ENCODE results near the gene LZTFL1.
"Not testable (repeated sequence)": the region's sequence is repeated elsewhere in the genome, so short reads cannot be mapped to it uniquely, and the experiment has no call there.

The LZTFL1 gene

GRCh38 chr3:45865563-45865962, 23.6 kb upstream of the LZTFL1 start:
- DNase-seq: no peak

- no peak for DNase-seq
Measured at GRCh38 chr3:45864760-45865519, 23.0 kb upstream of the LZTFL1 start.

DNA sequence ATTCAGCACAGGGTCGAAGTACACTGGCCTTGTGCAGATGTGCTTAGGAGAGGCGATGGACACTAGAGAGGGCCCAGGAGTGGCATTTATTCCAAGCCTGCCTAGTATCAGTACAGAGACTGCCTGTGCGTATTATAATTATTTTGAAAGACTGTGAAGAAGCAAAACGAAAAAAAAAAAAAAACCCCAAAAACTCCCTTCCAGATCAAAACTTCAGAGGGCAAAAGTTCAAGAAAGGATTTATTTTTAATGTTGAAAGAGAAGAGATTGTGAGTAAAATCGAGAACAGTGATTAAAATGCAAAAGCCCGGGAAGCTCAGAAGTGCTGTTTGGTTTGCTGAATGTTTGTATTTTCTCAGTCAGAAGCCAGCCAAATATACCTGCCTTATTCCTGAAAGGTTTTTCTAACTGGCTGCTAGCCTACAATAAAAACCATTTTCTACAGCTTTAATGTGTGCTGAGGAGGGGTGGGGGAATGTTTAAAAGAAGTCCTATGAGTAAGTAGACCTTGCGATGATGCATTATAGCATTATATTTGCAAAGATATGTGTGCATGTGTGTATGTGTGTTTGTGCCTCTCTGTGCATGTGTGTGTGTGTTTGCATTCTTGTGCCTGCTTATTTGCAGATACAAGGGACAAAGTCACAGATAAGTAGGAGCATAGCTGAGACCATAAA, 19.3 kb upstream of the LZTFL1 start:
- no peak for DNase-seq

GRCh38 chr3:45860481-45860880, 18.6 kb upstream of the LZTFL1 start:
- DNase-seq: no peak

DNA sequence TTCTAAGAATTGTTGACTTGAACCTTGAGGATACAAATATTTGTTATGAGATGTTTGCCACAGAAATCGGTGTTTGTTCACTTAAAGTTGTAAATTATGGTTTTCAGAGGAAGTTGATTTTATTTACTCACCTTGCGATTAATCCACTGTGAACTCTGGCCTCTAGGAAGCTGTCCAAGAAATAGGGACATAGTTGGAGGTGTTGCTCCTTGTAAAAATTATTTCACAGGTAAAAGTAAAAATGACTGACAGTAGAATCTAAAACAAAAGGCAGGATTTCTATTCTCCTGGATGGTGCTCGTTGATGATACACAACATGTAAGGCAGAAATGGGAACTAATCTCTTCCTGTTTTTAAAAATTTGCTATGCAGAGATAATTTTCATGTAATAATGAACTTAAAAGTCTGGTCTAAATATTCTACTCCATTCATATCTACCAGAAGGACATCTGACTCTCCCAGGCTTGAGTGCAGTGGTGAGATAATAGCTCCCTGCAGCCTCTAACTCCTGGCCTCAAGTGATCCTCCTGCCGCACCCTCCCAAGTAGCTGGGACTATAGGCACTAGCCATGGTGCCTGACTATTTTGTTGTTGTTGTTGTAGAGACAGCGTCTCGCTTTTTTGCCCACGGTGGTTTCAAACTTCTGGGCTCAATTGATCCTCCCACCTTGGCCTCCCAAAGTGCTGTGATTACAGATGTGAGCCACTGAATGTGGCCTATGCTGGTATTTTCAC, 17.1 kb upstream of the LZTFL1 start:
- no peak for DNase-seq

GRCh38 chr3:45857024-45857423, 15.1 kb upstream of the LZTFL1 start:
- not testable (repeated sequence) for DNase-seq

DNA sequence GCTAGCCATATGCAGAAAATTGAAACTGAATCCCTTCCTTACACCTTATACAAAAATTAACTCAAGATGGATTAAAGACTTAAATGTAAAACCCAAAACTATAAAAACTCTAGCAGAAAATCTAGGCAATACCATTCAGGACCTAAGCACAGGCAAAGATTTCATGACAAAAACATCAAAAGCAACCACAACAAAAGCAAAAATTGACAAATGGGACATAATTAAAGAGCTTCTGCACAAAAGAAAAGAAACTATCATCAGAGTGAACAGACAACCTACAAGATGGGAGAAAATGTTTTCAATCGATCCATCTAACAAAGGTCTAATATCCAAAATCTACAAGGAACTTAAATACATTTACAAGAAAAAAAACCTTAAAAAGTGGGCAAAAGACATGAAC, 14.4 kb upstream of the LZTFL1 start:
- DNase-seq: not testable (repeated sequence)

GRCh38 chr3:45852828-45853227, 10.9 kb upstream of the LZTFL1 start:
- DNase-seq: no peak

DNA sequence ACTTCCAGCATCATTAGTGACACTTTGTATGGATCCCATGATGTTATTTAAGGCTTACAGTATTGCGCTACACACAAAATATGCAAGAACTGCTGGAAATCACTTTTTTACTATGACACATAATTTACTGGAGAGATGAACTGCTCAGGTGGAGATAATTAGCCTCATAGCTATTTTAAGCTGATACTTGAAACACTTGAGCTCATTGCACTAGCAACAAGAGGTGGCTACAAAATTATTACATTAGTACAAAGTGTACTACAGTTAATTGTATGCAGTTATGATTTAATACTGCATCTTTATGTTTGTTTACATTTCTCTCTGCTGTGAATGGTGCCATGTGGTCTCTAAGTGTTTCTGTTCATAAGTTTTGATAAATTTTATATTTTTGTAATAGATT, 6.5 kb upstream of the LZTFL1 start:
- peak in 1 of 51 donors; percentile 12 for DNase-seq

- no peak for DNase-seq
Measured at GRCh38 chr3:45844616-45845015, 2.7 kb upstream of the LZTFL1 start.

GRCh38 chr3:45842851-45843625, 1.1 kb upstream of the LZTFL1 start:
- no peak for DNase-seq

- DNase-seq: peak in 3 of 51 donors; percentile 4 to 41 (median 12)
Measured at GRCh38 chr3:45841420-45841756, 531 bp downstream of the LZTFL1 start.

GRCh38 chr3:45838466-45838865, 3.5 kb downstream of the LZTFL1 start:
- DNase-seq: no peak

GRCh38 chr3:45832699-45833098, 9.2 kb downstream of the LZTFL1 start:
- DNase-seq: no peak

- no peak for DNase-seq
Measured at GRCh38 chr3:45830121-45830520, 11.8 kb downstream of the LZTFL1 start.

- DNase-seq: no peak
Measured at GRCh38 chr3:45826908-45827307, 15.0 kb downstream of the LZTFL1 start.

GRCh38 chr3:45826321-45826720, 15.6 kb downstream of the LZTFL1 start:
- no peak for DNase-seq

DNA sequence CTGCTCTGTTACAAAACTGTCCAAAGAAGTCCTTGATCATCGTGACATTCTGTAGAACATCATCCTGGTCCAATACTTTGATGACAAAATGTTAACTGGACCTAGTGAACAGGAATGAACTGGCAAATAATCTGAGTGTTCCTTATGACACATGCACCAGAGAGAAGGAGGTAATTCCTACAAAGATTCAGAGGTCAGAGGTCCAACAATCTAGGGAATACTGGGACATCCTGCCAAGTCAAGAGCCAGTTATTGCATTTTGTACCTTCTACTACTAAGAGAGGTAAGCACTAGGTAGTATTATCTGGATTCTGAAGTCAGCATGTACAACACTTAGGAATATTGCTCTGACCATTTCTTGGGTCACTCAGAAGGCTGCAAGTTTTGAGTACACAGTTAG, 20.8 kb downstream of the LZTFL1 start:
- no peak for DNase-seq

GRCh38 chr3:45819543-45819942, 22.4 kb downstream of the LZTFL1 start:
- no peak for DNase-seq

- no peak for DNase-seq
Measured at GRCh38 chr3:45817831-45818522, 23.9 kb downstream of the LZTFL1 start.

DNA sequence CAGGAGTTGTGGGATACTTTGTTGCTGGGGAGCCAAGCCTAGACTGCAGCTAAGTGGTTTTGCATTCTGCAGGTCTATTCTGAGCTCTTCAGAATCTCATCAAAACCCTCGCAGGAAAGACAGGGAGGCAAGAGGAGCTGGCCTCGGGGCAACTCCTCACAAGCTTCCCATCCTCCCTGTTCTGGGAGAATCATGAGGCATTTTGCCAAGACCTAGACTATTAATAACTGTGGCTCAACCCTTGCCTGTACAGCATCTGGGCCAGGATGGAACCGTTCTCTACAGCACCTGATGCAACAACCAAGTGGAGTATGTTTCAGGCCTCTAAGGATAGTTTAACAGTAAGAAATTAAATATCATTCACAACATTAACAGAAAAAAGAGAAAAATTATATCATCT, 25.4 kb downstream of the LZTFL1 start:
- no peak for DNase-seq
